Tibial artery (tissue), 4 donors: ENCODE measurements around the gene NLRP6.
A peak's percentile ranks its signal among the peaks of the same experiment; 100 is the strongest.
"Not testable (repeated sequence)": the region's sequence is repeated elsewhere in the genome, so short reads cannot be mapped to it uniquely, and the experiment has no call there.

ENCODE experiments used
- DNase-seq, 2 donors: peaks; one replicate each; pipeline ENCODE4 v3.0.0-alpha.2; 2019
- H3K27ac ChIP-seq, 2 donors: fragments of 200-600 bp; sonication (generic) in 1 of 2; 1 replicate in 1 of 2; 2 replicates in 1 of 2; pipeline ENCODE4 v1.5.1; 2018 to 2019; ENCODE audit warnings: mild to moderate bottlenecking in 1 of 2
- H3K27me3 ChIP-seq, 2 donors: fragments of 200-600 bp; sonication (generic) in 1 of 2; one replicate each; pipeline versions ENCODE4 v1.5.1 to v1.6.0; 2016 to 2019
- H3K36me3 ChIP-seq, 3 donors: fragments of 200-600 bp; sonication (generic) in 2 of 3; one replicate each; pipeline ENCODE4 v1.5.1; 2016 to 2019; ENCODE audit warnings: mild to moderate bottlenecking in 2 of 3
- H3K4me1 ChIP-seq, 4 donors: fragments of 200-600 bp; sonication (generic) in 2 of 4; 1 replicate in 3 of 4; 2 replicates in 1 of 4; pipeline ENCODE4 v1.5.1; 2016 to 2019
- H3K4me3 ChIP-seq, 2 donors: fragments of 200-600 bp; sonication (generic) in 1 of 2; 1 replicate in 1 of 2; 2 replicates in 1 of 2; pipeline ENCODE4 v1.5.1; 2018 to 2019; ENCODE audit warnings: mild to moderate bottlenecking in 2 of 2
- H3K9me3 ChIP-seq, 3 donors: fragments of 200-600 bp; sonication (generic) in 1 of 3; one replicate each; pipeline ENCODE4 v1.5.1; 2016 to 2019
- CTCF ChIP-seq, 2 experiments: fragments of 200-600 bp in 1 of 2; fragments of 450-650 bp in 1 of 2; IDR thresholded peaks; one replicate each; pipeline ENCODE4 v1.5.1; 2017 to 2019; ENCODE audit warnings: antibody characterized with exemption in 2 of 2, mild to moderate bottlenecking in 1 of 2, moderate library complexity in 1 of 2
- intact Hi-C: fragments of 100-400 bp; cut with DNase I; formaldehyde crosslinking; loops from one replicate; pipeline ENCODE4 v1.15.0; 2023; ENCODE audit warnings: low total_unique reads

The NLRP6 gene

GRCh38 chr11:235997-236773 is 42.0 kb upstream of the NLRP6 start, which contains the start of gene SIRT3:
Gene SIRT3, minus strand, starts transcription at chr11:236342. Its CDS starts 14 bp downstream, at chr11:236328.
- H3K4me3 ChIP-seq = peak within 1 kb of the TSS; percentile 98 to 99
- H3K27me3 ChIP-seq = no peaks in the 10 kb centered on the region
- intact Hi-C loops = loop anchor here (2.0 kb wide), 1 partner anchor 25 kb away; no protein-coding TSS in a partner anchor
- no peaks in the 10 kb centered on the region for H3K9me3 ChIP-seq
- peak within 1 kb of the TSS; percentile 95 to 98 for H3K27ac ChIP-seq
- peaks cover 0 to 26% (median 23%) of the 10 kb centered on the region in 4 donors for H3K4me1 ChIP-seq
- TF ChIP-seq CTCF (IDR thresholded peaks at IDR 0.05) = peak; percentile 15 to 48
- peaks cover 0 to 26% (median 8%) of the 10 kb centered on the region in 3 donors for H3K36me3 ChIP-seq
- peak; percentile 80 to 90 for DNase-seq

GRCh38 chr11:236774-237767 is 41.1 kb upstream of the NLRP6 start, which contains the start of gene PSMD13:
Gene PSMD13, plus strand, starts transcription at chr11:236976. Its CDS starts 74 bp downstream, at chr11:237050.
- H3K36me3 ChIP-seq = peaks cover 5 to 34% (median 10%) of the 10 kb centered on the region in 3 donors
- peak within 1 kb of the TSS; percentile 95 to 98 for H3K27ac ChIP-seq
- peaks cover 0 to 26% (median 23%) of the 10 kb centered on the region in 4 donors for H3K4me1 ChIP-seq
- peak in 1 of 2 experiments; percentile 32 for TF ChIP-seq CTCF (IDR thresholded peaks at IDR 0.05)
- no peaks in the 10 kb centered on the region for H3K27me3 ChIP-seq
- H3K4me3 ChIP-seq = peak within 1 kb of the TSS; percentile 98 to 99
- DNase-seq = peak; percentile 82 to 90
- intact Hi-C loops = loop anchor here (2.0 kb wide), 1 partner anchor 26 kb away; no protein-coding TSS in a partner anchor
- H3K9me3 ChIP-seq = no peaks in the 10 kb centered on the region

GRCh38 chr11:238346-238745 is 39.9 kb upstream of the NLRP6 start:
- Histone ChIP-seq H3K36me3 (peaks cover 13 to 40% (median 20%) of the 10 kb centered on the region in 3 donors), H3K4me1 (peaks cover 0 to 26% (median 23%) of the 10 kb centered on the region in 4 donors)
- H3K27me3 ChIP-seq, H3K4me3 ChIP-seq, H3K27ac ChIP-seq, DNase-seq, H3K9me3 ChIP-seq, intact Hi-C loops: not testable (repeated sequence)

GRCh38 chr11:240315-240714 is 37.9 kb upstream of the NLRP6 start:
- H3K27ac ChIP-seq = no peak overlapping the region
- H3K36me3 ChIP-seq = peaks cover 33 to 57% (median 40%) of the 10 kb centered on the region in 3 donors
- TF ChIP-seq CTCF (IDR thresholded peaks at IDR 0.05) = no peak
- H3K4me3 ChIP-seq = no peak overlapping the region
- no peaks in the 10 kb centered on the region for H3K9me3 ChIP-seq
- H3K27me3 ChIP-seq = no peaks in the 10 kb centered on the region
- DNase-seq = no peak
- peaks cover 0 to 19% (median 16%) of the 10 kb centered on the region in 4 donors for H3K4me1 ChIP-seq
- intact Hi-C loops = no loop called here

- no peak overlapping the region for H3K27ac ChIP-seq
- H3K4me1 ChIP-seq = peaks cover 0 to 15% (median 12%) of the 10 kb centered on the region in 4 donors
- no peaks in the 10 kb centered on the region for H3K9me3 ChIP-seq
- intact Hi-C loops = no loop called here
- DNase-seq = no peak
- peaks cover 46 to 70% (median 52%) of the 10 kb centered on the region in 3 donors for H3K36me3 ChIP-seq
- no peak for TF ChIP-seq CTCF (IDR thresholded peaks at IDR 0.05)
- H3K4me3 ChIP-seq = no peak overlapping the region
- no peaks in the 10 kb centered on the region for H3K27me3 ChIP-seq
Measured at GRCh38 chr11:241634-242033, 36.6 kb upstream of the NLRP6 start.
